Panc1 (cell line): ENCODE data around the gene FREM1.

ENCODE experiments used
- CTCF ChIP-seq: fragments of 450-650 bp; IDR thresholded peaks from 2 replicates; pipeline ENCODE4 v1.5.1; 2017; ENCODE audit warnings: mild to moderate bottlenecking
- POLR2AphosphoS5 ChIP-seq: IDR thresholded peaks from 2 replicates; pipeline ENCODE4 v1.6.1; 2012; ENCODE audit warnings: mild to moderate bottlenecking, low read depth, low read length, moderate library complexity
- REST ChIP-seq, 2 experiments: IDR thresholded peaks; 2 replicates each; pipeline ENCODE4 v1.6.1; 2011 to 2012; ENCODE audit warnings: low read depth in 2 of 2, control low read depth in 1 of 2, low read length in 1 of 2, mild to moderate bottlenecking in 1 of 2, moderate library complexity in 1 of 2; ENCODE audit not compliant: insufficient read depth in 1 of 2

- TF ChIP-seq CTCF, result no peak
- no peak for TF ChIP-seq POLR2AphosphoS5
- no peak for TF ChIP-seq REST (IDR thresholded peaks at IDR 0.05; ENCODE audit: insufficient read depth in 1 of 2, low read depth in 2 of 2, low read length in 1 of 2)
Observed at GRCh38 chr9:14752271-14752670, 158.0 kb downstream of the FREM1 start.
